ENCODE results near the gene KCNK6. TPM values are rescaled to one million over a fixed set of nuclear protein-coding genes. Genes with fewer than 3 reads are reported as not detected.

The KCNK6 gene
- total and polyA plus RNA-seq, 4 experiments from 2014 or later, result 1.3 to 14.9 (median 11.0) TPM

GRCh38 chr19:38315657-38316476, 3.8 kb upstream of the KCNK6 start, which contains the start of gene YIF1B:
TSS of gene YIF1B (minus strand) at chr19:38315947. CDS start at chr19:38315917, 30 bp downstream.
- peak; percentile 96 to 98 (median 96) for DNase-seq
- CTCF ChIA-PET (ENCODE audit: partially characterized antibody), result no interaction called here
- intact Hi-C loops (cut with micrococcal nuclease), result loop anchor here (1.0 to 5.0 kb wide), 4 partner anchors 19 to 409 kb away; partner anchors contain the start of genes CATSPERG, PSMD8, SIPA1L3 and SPINT2
- POLR2A ChIA-PET (ENCODE audit: partially characterized antibody), result no interaction called here
- peak within 1 kb of the TSS; percentile 80 to 98 (median 94) for H3K4me3 Mint-ChIP-seq
- peak within 1 kb of the TSS; percentile 91 for H3K27ac ChIP-seq (ENCODE audit: low read depth, low read length)
- H3K27me3 Mint-ChIP-seq, result no peaks in the 10 kb centered on the region
- H3K4me1 Mint-ChIP-seq, result peaks cover 23 to 64% (median 44%) of the 10 kb centered on the region in 4 donors
- peaks cover 4% of the 10 kb centered on the region in 2 donors for H3K36me3 Mint-ChIP-seq
- H3K36me3 ChIP-seq (ENCODE audit: insufficient read depth, low read length), result no peaks in the 10 kb centered on the region
- no peaks in the 10 kb centered on the region for H3K9me3 ChIP-seq (ENCODE audit: control insufficient read depth in 1 of 2, low read length in 2 of 2)
- peaks cover 40% of the 10 kb centered on the region for H3K4me1 ChIP-seq (ENCODE audit: insufficient read depth, low read length)
- H3K9me3 Mint-ChIP-seq, result no peaks in the 10 kb centered on the region
- H3K27ac Mint-ChIP-seq, result peak within 1 kb of the TSS; percentile 89 to 99 (median 96)
- H3K27me3 ChIP-seq (ENCODE audit: insufficient read depth, low read length), result no peaks in the 10 kb centered on the region
- H3K4me3 ChIP-seq (ENCODE audit: low read length in 2 of 2), result peak within 1 kb of the TSS; percentile 83 to 97

GRCh38 chr19:38316477-38317067, 3.1 kb upstream of the KCNK6 start:
- peaks cover 0 to 4% of the 10 kb centered on the region in 2 donors for H3K36me3 Mint-ChIP-seq
- Histone ChIP-seq H3K4me3 (ENCODE audit: low read length in 2 of 2) (peak overlapping the region; percentile 75 to 81), H3K4me1 (ENCODE audit: insufficient read depth, low read length) (peaks cover 47% of the 10 kb centered on the region), H3K36me3 (ENCODE audit: insufficient read depth, low read length) (no peaks in the 10 kb centered on the region), H3K27ac (ENCODE audit: low read depth, low read length) (peak overlapping the region; percentile 91), H3K27me3 (ENCODE audit: insufficient read depth, low read length) (no peaks in the 10 kb centered on the region), H3K9me3 (ENCODE audit: control insufficient read depth in 1 of 2, low read length in 2 of 2) (no peaks in the 10 kb centered on the region)
- POLR2A ChIA-PET (ENCODE audit: partially characterized antibody), result no interaction called here
- H3K9me3 Mint-ChIP-seq, result no peaks in the 10 kb centered on the region
- peaks cover 30 to 72% (median 50%) of the 10 kb centered on the region in 4 donors for H3K4me1 Mint-ChIP-seq
- peak overlapping the region; percentile 89 to 99 (median 96) for H3K27ac Mint-ChIP-seq
- H3K27me3 Mint-ChIP-seq, result no peaks in the 10 kb centered on the region
- CTCF ChIA-PET (ENCODE audit: partially characterized antibody), result no interaction called here
- intact Hi-C loops (cut with micrococcal nuclease), result loop anchor here (1.0 to 5.0 kb wide), 3 partner anchors 19 to 409 kb away; partner anchors contain the start of genes CATSPERG, SIPA1L3, SPINT2 and WDR87
- peak overlapping the region; percentile 80 to 98 (median 94) for H3K4me3 Mint-ChIP-seq
- DNase-seq, result no peak

GRCh38 chr19:38317104-38317612, 2.5 kb upstream of the KCNK6 start:
- H3K4me1 ChIP-seq (ENCODE audit: insufficient read depth, low read length), result peaks cover 50% of the 10 kb centered on the region
- Mint-ChIP-seq H3K4me1 (peaks cover 35 to 77% (median 54%) of the 10 kb centered on the region in 4 donors), H3K9me3 (no peaks in the 10 kb centered on the region), H3K27me3 (no peaks in the 10 kb centered on the region), H3K36me3 (peaks cover 0 to 4% of the 10 kb centered on the region in 2 donors), H3K27ac (peak overlapping the region; percentile 89 to 99 (median 96)), H3K4me3 (peak overlapping the region; percentile 80 to 98 (median 94))
- H3K9me3 ChIP-seq (ENCODE audit: control insufficient read depth in 1 of 2, low read length in 2 of 2), result no peaks in the 10 kb centered on the region
- intact Hi-C loops (cut with micrococcal nuclease), result loop anchor here (5.0 kb wide), 1 partner anchor 410 kb away; the partner anchor contains the start of genes SIPA1L3 and WDR87
- H3K4me3 ChIP-seq (ENCODE audit: low read length in 2 of 2), result peak overlapping the region; percentile 70 to 75
- no peaks in the 10 kb centered on the region for H3K27me3 ChIP-seq (ENCODE audit: insufficient read depth, low read length)
- H3K36me3 ChIP-seq (ENCODE audit: insufficient read depth, low read length), result no peaks in the 10 kb centered on the region
- CTCF ChIA-PET (ENCODE audit: partially characterized antibody), result no interaction called here
- peak overlapping the region; percentile 91 for H3K27ac ChIP-seq (ENCODE audit: low read depth, low read length)
- POLR2A ChIA-PET (ENCODE audit: partially characterized antibody), result no interaction called here
- DNase-seq, result peak; percentile 21 to 51 (median 36)

- Mint-ChIP-seq H3K27ac (peak overlapping the region; percentile 47 to 87 (median 68)), H3K36me3 (peaks cover 4 to 6% of the 10 kb centered on the region in 2 donors)
Observed at GRCh38 chr19:38318660-38319059, 985 bp upstream of the KCNK6 start.

GRCh38 chr19:38320969-38321339, 1.3 kb downstream of the KCNK6 start:
- Mint-ChIP-seq H3K4me1 (peaks cover 30 to 66% (median 43%) of the 10 kb centered on the region in 4 donors), H3K36me3 (peaks cover 10 to 21% of the 10 kb centered on the region in 2 donors), H3K27me3 (no peaks in the 10 kb centered on the region), H3K9me3 (no peaks in the 10 kb centered on the region), H3K4me3 (peak overlapping the region; percentile 84 to 89 (median 86)), H3K27ac (peak overlapping the region; percentile 55 to 90 (median 84))
- Histone ChIP-seq H3K9me3 (ENCODE audit: control insufficient read depth in 1 of 2, low read length in 2 of 2) (no peaks in the 10 kb centered on the region), H3K27ac (ENCODE audit: low read depth, low read length) (peak overlapping the region; percentile 62), H3K27me3 (ENCODE audit: insufficient read depth, low read length) (no peaks in the 10 kb centered on the region), H3K4me3 (ENCODE audit: low read length in 2 of 2) (no peak overlapping the region), H3K36me3 (ENCODE audit: insufficient read depth, low read length) (no peaks in the 10 kb centered on the region), H3K4me1 (ENCODE audit: insufficient read depth, low read length) (peaks cover 43% of the 10 kb centered on the region)
- DNase-seq, result no peak
- intact Hi-C loops (cut with micrococcal nuclease), result no loop called here
- POLR2A ChIA-PET (ENCODE audit: partially characterized antibody), result interaction anchor here (1.0 kb wide), 1 partner anchor 56 kb away, joined by 3 read pairs; no protein-coding TSS in a partner anchor
- CTCF ChIA-PET (ENCODE audit: partially characterized antibody), result interaction anchor here (0.9 to 1.5 kb wide), 2 partner anchors 76 to 77 kb away, joined by 3 to 6 read pairs; no protein-coding TSS in a partner anchor

More at GRCh38 chr19:38318660-38319059, 985 bp upstream of the KCNK6 start:
- H3K27ac ChIP-seq (ENCODE audit: low read depth, low read length), result no peak overlapping the region
- peak overlapping the region; percentile 55 to 89 (median 85) for H3K4me3 Mint-ChIP-seq
- no peaks in the 10 kb centered on the region for H3K27me3 ChIP-seq (ENCODE audit: insufficient read depth, low read length)
- ChIA-PET CTCF (ENCODE audit: partially characterized antibody) (interaction anchor here (0.8 to 1.3 kb wide), 4 partner anchors 15 to 55 kb away, joined by 3 to 4 read pairs (median 4); partner anchors contain the start of genes CATSPERG and PSMD8), POLR2A (ENCODE audit: partially characterized antibody) (interaction anchor here (0.8 to 1.0 kb wide), 3 partner anchors 8 to 270 kb away, joined by 3 read pairs; no protein-coding TSS in a partner anchor)
- H3K4me3 ChIP-seq (ENCODE audit: low read length in 2 of 2), result no peak overlapping the region
- no peaks in the 10 kb centered on the region for H3K9me3 ChIP-seq (ENCODE audit: control insufficient read depth in 1 of 2, low read length in 2 of 2)
- no peaks in the 10 kb centered on the region for H3K27me3 Mint-ChIP-seq
- no peaks in the 10 kb centered on the region for H3K36me3 ChIP-seq (ENCODE audit: insufficient read depth, low read length)
- H3K4me1 ChIP-seq (ENCODE audit: insufficient read depth, low read length), result peaks cover 50% of the 10 kb centered on the region
- no peaks in the 10 kb centered on the region for H3K9me3 Mint-ChIP-seq
- DNase-seq, result no peak
- H3K4me1 Mint-ChIP-seq, result peaks cover 35 to 79% (median 49%) of the 10 kb centered on the region in 4 donors
- intact Hi-C loops (cut with micrococcal nuclease), result loop anchor here (5.0 kb wide), 1 partner anchor 411 kb away; the partner anchor contains the start of genes SIPA1L3 and WDR87

- no peaks in the 10 kb centered on the region for H3K27me3 Mint-ChIP-seq
- no peak overlapping the region for H3K27ac ChIP-seq (ENCODE audit: low read depth, low read length)
- peak overlapping the region in 7 of 8 donors; percentile 12 to 85 (median 42) for H3K4me3 Mint-ChIP-seq
- DNase-seq, result no peak
- H3K36me3 Mint-ChIP-seq, result peaks cover 11 to 25% of the 10 kb centered on the region in 2 donors
- H3K4me3 ChIP-seq (ENCODE audit: low read length in 2 of 2), result no peak overlapping the region
- H3K9me3 ChIP-seq (ENCODE audit: control insufficient read depth in 1 of 2, low read length in 2 of 2), result no peaks in the 10 kb centered on the region
- H3K4me1 Mint-ChIP-seq, result peaks cover 25 to 58% (median 38%) of the 10 kb centered on the region in 4 donors
- intact Hi-C loops (cut with micrococcal nuclease), result no loop called here
- peak overlapping the region in 6 of 7 donors; percentile 41 to 84 (median 72) for H3K27ac Mint-ChIP-seq
- peaks cover 36% of the 10 kb centered on the region for H3K4me1 ChIP-seq (ENCODE audit: insufficient read depth, low read length)
- ChIA-PET CTCF (ENCODE audit: partially characterized antibody) (interaction anchor here (1.5 kb wide), 1 partner anchor 77 kb away, joined by 6 read pairs; no protein-coding TSS in a partner anchor), POLR2A (ENCODE audit: partially characterized antibody) (no interaction called here)
- no peaks in the 10 kb centered on the region for H3K27me3 ChIP-seq (ENCODE audit: insufficient read depth, low read length)
- no peaks in the 10 kb centered on the region for H3K9me3 Mint-ChIP-seq
- peaks cover 4% of the 10 kb centered on the region for H3K36me3 ChIP-seq (ENCODE audit: insufficient read depth, low read length)
Observed at GRCh38 chr19:38321646-38322196, 2.1 kb downstream of the KCNK6 start.
